Uterus (tissue), 4 donors: ENCODE results near the gene RAD51B. TPM values are rescaled to one million over a fixed set of nuclear protein-coding genes. Genes with fewer than 3 reads are reported as not detected.

Experiments used
- DNase-seq, 2 donors: peaks; one replicate each; pipeline ENCODE4 v3.0.0-alpha.2; 2019 to 2020
- H3K27ac ChIP-seq, 2 donors: fragments of 200-600 bp; sonication (generic); 1 replicate in 1 of 2; 2 replicates in 1 of 2; pipeline ENCODE4 v1.5.1; 2016 to 2018
- H3K27me3 ChIP-seq, 2 donors: fragments of 200-600 bp; sonication (generic); one replicate each; pipeline ENCODE4 v1.5.1; 2018 to 2019; ENCODE audit warnings: control low read depth in 1 of 2
- H3K36me3 ChIP-seq, 2 donors: fragments of 200-600 bp; sonication (generic); one replicate each; pipeline ENCODE4 v1.5.1; 2019; ENCODE audit warnings: control low read depth in 1 of 2
- H3K4me1 ChIP-seq, 2 donors: fragments of 200-600 bp; sonication (generic); one replicate each; pipeline ENCODE4 v1.5.1; 2018 to 2019; ENCODE audit warnings: control low read depth in 1 of 2
- H3K4me3 ChIP-seq, 2 donors: fragments of 200-600 bp; sonication (generic); 1 replicate in 1 of 2; 2 replicates in 1 of 2; pipeline ENCODE4 v1.5.1; 2018 to 2019; ENCODE audit warnings: mild to moderate bottlenecking in 1 of 2
- H3K9me3 ChIP-seq, 2 donors: fragments of 200-600 bp; sonication (generic); one replicate each; pipeline ENCODE4 v1.5.1; 2019; ENCODE audit warnings: control low read depth in 1 of 2
- CTCF ChIP-seq, 4 experiments: fragments of 200-600 bp in 2 of 4; fragments of 450-650 bp in 2 of 4; sonication (generic) in 2 of 4; IDR thresholded peaks; one replicate each; pipeline ENCODE4 v1.5.1; 2016 to 2019; ENCODE audit warnings: antibody characterized with exemption in 4 of 4, mild to moderate bottlenecking in 2 of 4, moderate library complexity in 1 of 4
- POLR2A ChIP-seq, 2 donors: fragments of 450-650 bp; IDR thresholded peaks; one replicate each; pipeline ENCODE4 v1.6.1; 2016; ENCODE audit warnings: antibody characterized with exemption in 2 of 2, mild to moderate bottlenecking in 1 of 2, moderate library complexity in 1 of 2
- intact Hi-C: fragments of 100-400 bp; cut with DNase I; formaldehyde crosslinking; loops from one replicate; pipeline ENCODE4 v1.15.1; 2023; ENCODE audit warnings: low total_unique reads
- total RNA-seq, 4 donors: library from RNA; depleted of rRNA in 3 of 4; stranded (reverse); fragments of >200 nt in 3 of 4; gene quantifications; one replicate each; pipeline versions ENCODE4 v1.1.0 to v1.2.4, GENCODE V29; 2014 to 2023
- donor health status: DM: yes; HTN: yes; CAD: no.

Gene RAD51B
- total RNA-seq, 4 donors from 2014 or later, result 29.5 to 100.0 (median 70.3) TPM

DNA sequence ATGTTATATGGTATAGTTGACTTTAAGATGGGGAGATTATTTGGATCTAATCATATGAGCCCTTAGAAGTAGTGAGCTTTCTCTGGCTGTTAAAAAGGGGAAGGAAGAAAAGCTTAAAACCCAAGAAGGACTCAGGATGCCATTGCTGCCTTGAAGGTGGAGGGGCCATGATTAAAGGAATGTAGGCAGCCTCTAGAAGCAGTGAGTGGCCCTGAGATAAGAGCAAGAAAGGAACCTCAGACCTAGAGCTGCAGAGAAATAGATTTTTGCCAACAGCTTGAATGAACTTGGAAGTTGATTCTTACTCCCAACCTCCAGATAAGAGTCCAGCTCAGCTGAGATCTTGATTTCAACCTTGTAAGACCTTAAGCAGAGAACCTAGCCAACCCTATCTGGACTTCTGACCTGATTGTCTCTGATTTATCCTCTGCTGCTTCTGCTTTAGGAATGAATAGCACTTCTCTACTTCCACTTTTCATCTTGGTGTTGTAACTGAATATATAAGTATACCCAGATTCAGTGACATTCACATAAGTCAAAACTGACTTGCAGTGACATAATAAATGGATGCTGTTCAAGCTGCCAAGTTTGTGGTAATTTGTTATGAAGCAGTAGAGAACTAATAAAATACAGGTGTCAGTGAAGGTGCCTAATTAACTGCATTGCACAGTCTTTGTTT, 33.5 kb downstream of the RAD51B start:
- no peaks in the 10 kb centered on the region for H3K27me3 ChIP-seq
- DNase-seq, result no peak
- intact Hi-C loops, result no loop called here
- H3K9me3 ChIP-seq, result peaks cover 0 to 4% of the 10 kb centered on the region in 2 donors
- H3K36me3 ChIP-seq, result no peaks in the 10 kb centered on the region
- TF ChIP-seq CTCF (IDR thresholded peaks at IDR 0.05) (no peak), POLR2A (IDR thresholded peaks at IDR 0.05) (no peak)
- H3K4me1 ChIP-seq, result no peaks in the 10 kb centered on the region
- H3K27ac ChIP-seq, result no peak overlapping the region
- no peak overlapping the region for H3K4me3 ChIP-seq

DNA sequence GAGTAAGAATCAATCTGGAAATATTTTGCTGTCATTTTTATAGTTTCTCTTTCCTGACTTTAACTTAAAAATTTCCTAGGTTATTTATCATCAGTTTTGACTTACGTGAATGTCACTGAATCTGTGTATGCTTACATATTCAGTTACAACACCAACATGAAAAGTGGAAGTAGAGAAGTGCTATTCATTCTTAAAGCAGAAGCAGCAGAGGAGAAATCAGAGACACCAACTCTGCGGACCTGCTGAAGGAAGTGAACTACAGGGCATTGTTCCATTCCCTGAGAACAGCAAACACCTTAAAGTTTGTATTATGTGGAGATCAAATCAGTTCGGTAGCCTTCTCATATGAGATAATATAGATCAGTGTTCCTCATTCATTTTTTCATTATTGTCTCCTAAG, 34.1 kb downstream of the RAD51B start:
- H3K27me3 ChIP-seq, result no peaks in the 10 kb centered on the region
- no peak for DNase-seq
- H3K36me3 ChIP-seq, result no peaks in the 10 kb centered on the region
- no peak for TF ChIP-seq CTCF (IDR thresholded peaks at IDR 0.05)
- no peak for TF ChIP-seq POLR2A (IDR thresholded peaks at IDR 0.05)
- intact Hi-C loops, result no loop called here
- peaks cover 0 to 4% of the 10 kb centered on the region in 2 donors for H3K9me3 ChIP-seq
- no peaks in the 10 kb centered on the region for H3K4me1 ChIP-seq
- no peak overlapping the region for H3K4me3 ChIP-seq
- no peak overlapping the region for H3K27ac ChIP-seq

DNA sequence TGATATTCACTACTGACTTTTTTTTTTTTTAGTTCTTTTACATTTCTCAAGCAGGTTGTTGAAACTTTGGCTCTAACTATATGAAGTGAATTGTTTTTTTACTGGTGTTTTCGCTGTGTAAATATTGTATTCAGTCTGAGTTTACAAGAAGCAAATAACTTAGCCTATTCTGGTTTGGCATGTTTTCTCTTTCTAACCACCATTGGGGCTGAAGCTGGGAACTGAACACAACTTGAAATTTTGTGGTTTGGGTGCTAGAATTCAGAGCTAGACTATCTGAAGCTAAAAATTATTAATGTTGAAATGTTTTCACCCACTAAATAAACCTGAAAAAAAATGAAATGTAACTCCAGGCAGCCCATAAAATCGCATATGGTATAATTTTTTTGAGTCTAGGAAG, 37.2 kb downstream of the RAD51B start:
- H3K27ac ChIP-seq, result no peak overlapping the region
- TF ChIP-seq CTCF (IDR thresholded peaks at IDR 0.05), result no peak
- no peak for TF ChIP-seq POLR2A (IDR thresholded peaks at IDR 0.05)
- H3K27me3 ChIP-seq, result no peaks in the 10 kb centered on the region
- H3K9me3 ChIP-seq, result no peaks in the 10 kb centered on the region
- H3K4me3 ChIP-seq, result no peak overlapping the region
- H3K36me3 ChIP-seq, result no peaks in the 10 kb centered on the region
- no peak for DNase-seq
- intact Hi-C loops, result no loop called here
- no peaks in the 10 kb centered on the region for H3K4me1 ChIP-seq

DNA sequence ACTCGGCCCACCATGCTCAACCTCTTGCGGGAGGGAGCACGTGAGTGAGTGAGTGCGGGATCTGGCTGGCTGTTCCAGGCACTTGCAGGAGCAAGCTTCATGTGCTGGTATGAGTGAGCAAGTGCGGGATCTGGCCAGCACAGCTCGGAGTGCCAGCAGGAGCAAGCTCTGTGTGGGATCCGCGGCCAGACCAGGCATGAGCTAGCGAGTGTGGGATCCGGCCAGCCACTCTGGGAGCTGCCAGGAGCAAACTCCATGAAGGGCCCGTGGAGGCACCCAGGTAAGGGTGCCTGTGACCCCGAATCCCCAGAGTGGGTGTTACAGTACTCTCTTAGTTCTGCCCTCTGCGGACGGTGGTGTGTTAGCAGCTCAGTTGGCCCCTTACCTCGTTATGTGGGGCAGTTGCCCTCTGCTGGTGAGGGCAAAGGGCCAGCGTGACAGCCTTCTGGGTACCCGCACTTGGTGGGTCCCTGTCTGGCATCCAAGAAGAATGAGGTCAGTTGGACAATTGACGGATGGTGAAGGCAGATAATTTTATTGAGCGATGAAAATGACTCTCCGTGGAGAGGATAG, 38.3 kb downstream of the RAD51B start:
- no peak for TF ChIP-seq CTCF (IDR thresholded peaks at IDR 0.05)
- no peak for TF ChIP-seq POLR2A (IDR thresholded peaks at IDR 0.05)
- no peaks in the 10 kb centered on the region for H3K9me3 ChIP-seq
- no peak for DNase-seq
- no peak overlapping the region for H3K4me3 ChIP-seq
- intact Hi-C loops, result no loop called here
- H3K36me3 ChIP-seq, result no peaks in the 10 kb centered on the region
- H3K27ac ChIP-seq, result no peak overlapping the region
- no peaks in the 10 kb centered on the region for H3K4me1 ChIP-seq
- no peaks in the 10 kb centered on the region for H3K27me3 ChIP-seq

- Histone ChIP-seq H3K4me1 (no peaks in the 10 kb centered on the region), H3K27me3 (no peaks in the 10 kb centered on the region), H3K4me3 (no peak overlapping the region), H3K36me3 (no peaks in the 10 kb centered on the region), H3K9me3 (no peaks in the 10 kb centered on the region), H3K27ac (no peak overlapping the region)
- TF ChIP-seq POLR2A (IDR thresholded peaks at IDR 0.05), result no peak
- intact Hi-C loops, result no loop called here
- no peak for DNase-seq
Measured at GRCh38 chr14:67859169-67859749, 39.7 kb downstream of the RAD51B start.
